Subcutaneous adipose tissue (tissue), 4 donors: ENCODE measurements around the gene UBE2J2. TPM values are rescaled to one million over a fixed set of nuclear protein-coding genes. Genes with fewer than 3 reads are reported as not detected.

Experiments
- CTCF ChIP-seq: fragments of 450-650 bp; IDR thresholded peaks from one replicate; pipeline ENCODE4 v1.5.1; 2016; ENCODE audit warnings: low read depth, mild to moderate bottlenecking, control low read depth, antibody characterized with exemption, moderate library complexity
- total RNA-seq, 4 donors: library from RNA; depleted of rRNA; stranded (reverse); fragments of >200 nt; gene quantifications; one replicate each; pipeline ENCODE4 v1.1.0, GENCODE V29; 2016

The UBE2J2 gene
- total RNA-seq, 4 donors from 2014 or later: 20.1 to 35.4 (median 33.5) TPM

GRCh38 chr1:1282998-1283397 lies 9.3 kb upstream of the UBE2J2 start:
- TF ChIP-seq CTCF: no peak

GRCh38 chr1:1281533-1282321 lies 8.1 kb upstream of the UBE2J2 start:
- TF ChIP-seq CTCF: no peak

- no peak for TF ChIP-seq CTCF
These were observed 7.3 kb upstream of the UBE2J2 start for GRCh38 chr1:1280782-1281481.

GRCh38 chr1:1279028-1279427 lies 5.4 kb upstream of the UBE2J2 start:
- TF ChIP-seq CTCF: no peak

GRCh38 chr1:1278620-1279019 lies 5.0 kb upstream of the UBE2J2 start:
- no peak for TF ChIP-seq CTCF

- TF ChIP-seq CTCF: no peak
These were observed 2.2 kb upstream of the UBE2J2 start for GRCh38 chr1:1275836-1276235.

GRCh38 chr1:1274931-1275431 lies 1.3 kb upstream of the UBE2J2 start:
- no peak for TF ChIP-seq CTCF
